Occipital lobe (tissue), 2 donors: ENCODE data around the gene CACNA1C. TPM values are rescaled to one million over a fixed set of nuclear protein-coding genes. Genes with fewer than 3 reads are reported as not detected.

Experiments used
- DNase-seq: peaks from one replicate; lab custom pipeline; 2025; lab: John Stamatoyannopoulos, UW
- total RNA-seq: library from RNA; depleted of rRNA; stranded (reverse); fragments of >200 nt; gene quantifications from one replicate; pipeline ENCODE4 v1.2.3, GENCODE V29; 2014

Gene CACNA1C
- total RNA-seq, 1 donor from 2014 or later: 21.4 TPM

DNA sequence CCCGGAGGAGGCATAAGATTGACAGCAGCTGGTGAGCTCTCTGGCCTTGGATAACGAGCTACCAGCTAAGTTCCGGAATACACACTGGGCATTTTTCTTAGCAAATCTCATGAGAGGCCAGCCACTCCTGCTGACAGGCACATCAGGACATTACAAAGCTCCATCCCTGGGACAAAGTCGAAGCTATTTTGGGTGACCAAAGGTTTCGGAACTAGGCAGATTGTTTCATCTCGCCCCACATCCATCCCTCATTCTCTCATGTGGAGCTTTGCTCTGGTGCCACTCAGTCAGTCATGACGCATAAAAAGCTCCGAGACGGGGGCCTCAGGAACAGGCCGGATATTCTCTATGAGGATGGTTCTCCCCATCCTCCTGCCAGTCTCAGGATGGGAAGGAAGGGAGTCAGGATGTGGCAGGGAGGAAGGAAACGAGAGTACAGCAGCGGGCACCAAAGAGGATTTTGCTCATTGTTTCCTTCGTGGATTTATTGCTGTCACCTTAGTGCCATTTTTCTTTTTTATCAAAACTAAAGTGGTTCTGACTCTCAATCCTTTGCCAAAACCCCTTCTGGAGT is 488.9 kb downstream of the CACNA1C start:
- DNase-seq: no peak

DNA sequence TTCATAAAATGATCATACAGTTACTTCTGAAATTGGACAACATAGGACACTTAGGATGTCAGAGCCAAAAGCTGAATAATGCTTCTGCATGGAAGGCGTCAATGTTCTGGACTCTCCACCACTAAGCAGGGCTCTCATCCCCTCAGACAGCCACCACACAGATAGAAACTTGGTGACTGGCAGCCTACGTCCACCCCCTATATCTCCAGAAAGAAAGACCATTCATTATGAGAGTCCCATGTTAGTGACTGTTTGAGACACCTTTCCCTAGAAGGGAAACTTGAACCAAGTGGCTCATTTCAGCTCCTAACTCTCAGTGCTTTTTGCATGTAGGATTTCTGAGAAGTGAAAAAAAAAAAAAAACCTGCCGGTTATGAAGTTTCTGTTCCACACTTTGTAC is 491.0 kb downstream of the CACNA1C start:
- DNase-seq: no peak

DNA sequence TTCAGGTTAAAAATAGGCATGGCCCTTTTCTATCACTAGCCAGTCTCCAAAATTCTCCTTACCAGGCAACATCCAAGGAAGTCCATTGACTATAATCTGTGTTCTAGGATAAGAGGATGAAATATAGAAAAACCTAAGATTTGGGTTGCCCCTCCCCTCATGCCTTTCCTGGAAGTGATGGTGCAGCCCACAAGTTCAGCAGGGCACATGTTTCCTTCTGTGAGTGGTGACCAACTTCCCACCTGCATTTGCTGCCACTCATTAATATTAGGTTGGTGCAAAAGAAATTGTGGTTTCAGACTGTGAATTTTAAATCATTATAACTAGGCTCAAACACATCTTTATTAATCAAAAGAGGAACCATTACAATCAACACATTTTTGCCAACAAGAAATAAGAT is 491.4 kb downstream of the CACNA1C start:
- no peak for DNase-seq

DNA sequence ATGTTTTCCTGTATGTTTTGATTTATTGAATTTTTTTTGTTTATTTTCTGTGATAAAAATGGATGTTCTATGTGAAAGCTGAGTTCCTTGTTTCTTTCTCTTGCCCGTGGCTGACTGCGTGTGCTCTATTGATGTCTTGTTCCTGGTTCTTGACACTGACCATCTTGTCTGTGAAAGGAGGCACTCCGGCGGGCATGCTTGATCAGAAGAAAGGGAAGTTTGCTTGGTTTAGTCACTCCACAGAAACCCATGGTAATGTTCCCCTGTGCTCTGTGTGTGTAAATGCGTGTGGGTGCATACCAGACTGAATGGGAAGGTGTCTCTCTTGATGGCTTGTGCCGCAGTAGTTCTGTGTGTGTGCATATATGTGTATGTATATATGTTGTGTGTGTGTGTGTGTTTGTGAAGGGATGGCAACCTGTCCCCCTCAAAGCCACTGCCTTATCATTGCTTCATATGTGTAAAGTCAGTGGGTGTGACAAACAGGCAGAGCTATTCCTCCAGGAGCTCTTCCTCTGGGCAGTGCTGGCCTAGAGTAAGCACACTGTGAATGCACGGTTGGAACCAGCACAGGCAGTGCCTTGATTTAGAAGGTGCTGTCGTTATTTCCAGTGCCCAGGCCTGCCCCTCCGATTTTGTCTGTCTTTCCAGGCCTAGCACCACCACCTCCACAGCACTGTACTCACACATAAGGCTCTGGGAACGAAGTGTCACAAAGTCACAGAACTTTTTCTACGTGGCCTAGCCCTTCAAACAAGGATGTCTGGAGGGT is 494.7 kb downstream of the CACNA1C start:
- DNase-seq: no peak

DNA sequence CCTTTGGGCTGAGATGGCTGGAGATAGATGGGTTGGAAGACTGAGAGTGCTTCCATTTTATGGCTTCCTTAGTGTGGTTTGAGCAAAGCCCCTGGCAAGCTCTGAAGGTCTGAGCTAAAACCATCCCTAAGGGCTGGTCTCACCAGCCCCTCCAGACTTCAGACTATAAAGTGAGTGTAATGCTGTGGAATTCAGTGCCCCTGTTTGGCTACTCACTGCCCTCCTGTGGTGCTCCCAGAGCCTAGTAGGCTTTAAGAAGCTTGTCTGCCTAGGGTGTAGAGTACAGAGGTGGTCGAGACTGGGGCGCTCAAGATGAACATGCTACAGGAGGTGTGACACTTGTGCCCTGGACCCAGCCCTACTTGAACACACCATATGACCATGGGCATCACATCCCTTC is 495.3 kb downstream of the CACNA1C start:
- no peak for DNase-seq

DNA sequence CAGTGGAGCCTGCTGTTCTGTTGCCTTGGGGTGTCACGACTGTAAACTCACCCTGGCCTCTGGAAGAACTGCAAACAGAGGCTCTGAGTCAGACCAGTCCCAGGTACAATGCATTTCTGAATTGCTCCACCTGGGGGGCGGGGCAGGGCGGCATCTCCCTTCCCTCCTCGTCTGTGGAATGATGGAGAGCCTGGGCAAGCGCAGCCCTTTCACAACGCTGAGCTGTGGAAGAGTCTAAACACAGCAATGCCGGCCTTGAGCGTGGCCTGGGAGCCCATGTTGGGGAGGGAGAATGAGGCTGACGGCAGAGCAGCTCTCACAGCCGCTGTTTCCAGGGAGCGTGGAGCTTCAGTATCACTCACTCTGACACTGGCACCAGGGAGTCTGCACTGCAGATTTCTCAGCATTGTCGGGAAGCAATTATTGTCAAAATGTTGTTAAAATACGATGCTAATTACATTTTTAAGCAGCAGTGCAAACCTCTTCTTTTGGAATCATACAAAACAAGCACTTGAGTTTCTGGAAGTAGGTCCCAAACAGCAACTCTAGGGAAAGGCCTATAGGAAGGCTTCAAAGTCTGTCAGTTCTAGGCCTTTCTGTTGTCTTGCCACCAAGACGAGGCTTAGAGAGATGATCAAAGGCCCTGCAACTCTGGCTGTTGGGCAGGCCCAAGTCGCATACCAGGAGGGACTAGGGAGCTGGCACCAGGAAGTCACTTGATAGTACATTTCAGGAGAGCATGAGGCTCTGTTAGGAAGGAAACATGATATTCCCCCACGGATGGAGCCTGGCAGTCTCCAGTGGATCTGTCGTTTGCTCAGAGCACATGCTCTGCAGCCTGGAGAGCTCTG is 498.0 kb downstream of the CACNA1C start:
- DNase-seq: no peak

DNA sequence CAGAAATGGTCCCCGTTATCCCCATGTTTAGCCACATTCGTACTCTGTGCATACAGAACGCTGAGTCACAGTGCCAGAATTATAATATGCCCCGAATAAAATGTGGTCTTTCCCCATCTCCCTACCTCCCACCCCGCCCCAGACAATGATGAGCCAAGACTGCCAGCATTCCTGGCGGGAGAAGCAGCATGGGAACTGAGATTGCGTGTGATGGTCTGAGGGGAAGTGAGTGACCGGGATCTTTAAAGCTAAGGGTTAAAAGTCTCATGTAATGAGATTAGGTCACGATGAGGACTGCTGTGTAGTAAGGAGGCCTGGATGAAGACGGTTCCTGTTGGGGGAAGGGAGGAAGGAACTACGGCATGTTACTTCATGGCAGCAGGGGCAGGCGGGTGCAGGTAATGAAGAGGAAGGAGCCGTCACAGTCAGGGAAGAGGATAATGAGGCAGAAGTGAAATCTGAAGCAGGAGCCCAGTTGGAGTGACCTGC is 498.7 kb downstream of the CACNA1C start:
- no peak for DNase-seq

DNA sequence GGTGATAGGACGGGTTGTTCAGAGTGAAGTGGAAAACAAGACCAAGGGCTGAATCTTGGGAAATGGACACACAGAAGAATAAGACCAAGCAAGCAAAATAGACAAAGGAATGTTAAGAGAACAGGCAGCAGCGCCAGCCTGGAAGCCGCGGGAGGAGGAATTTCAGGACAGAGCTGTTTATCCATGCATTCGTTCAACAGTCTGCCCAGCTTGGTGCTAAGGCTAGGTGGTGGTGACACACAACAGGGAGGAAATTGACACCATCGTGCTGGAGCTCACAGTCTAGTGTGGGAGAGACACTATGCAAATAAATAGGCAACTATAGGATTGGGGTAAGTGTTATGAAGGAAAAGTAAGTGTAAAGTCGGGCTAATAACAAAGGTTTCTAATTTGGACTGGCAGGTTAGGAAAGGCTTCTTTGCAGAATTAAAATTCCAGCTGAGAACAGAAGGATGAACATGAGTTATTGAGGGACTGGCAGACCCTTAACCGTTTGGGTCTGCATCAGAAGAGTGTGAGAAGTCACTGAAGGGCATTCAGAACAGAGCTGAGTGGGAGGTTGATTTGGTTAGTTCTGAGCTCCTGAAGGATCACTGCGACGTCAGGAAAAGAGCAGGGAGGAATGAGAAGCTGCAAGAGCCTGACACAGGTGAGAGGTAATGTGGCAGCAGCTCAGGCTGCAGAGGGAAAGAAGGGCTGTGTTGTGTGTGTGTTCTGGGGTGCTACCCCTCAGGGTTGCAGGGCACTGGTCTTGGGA is 499.4 kb downstream of the CACNA1C start:
- no peak for DNase-seq

DNA sequence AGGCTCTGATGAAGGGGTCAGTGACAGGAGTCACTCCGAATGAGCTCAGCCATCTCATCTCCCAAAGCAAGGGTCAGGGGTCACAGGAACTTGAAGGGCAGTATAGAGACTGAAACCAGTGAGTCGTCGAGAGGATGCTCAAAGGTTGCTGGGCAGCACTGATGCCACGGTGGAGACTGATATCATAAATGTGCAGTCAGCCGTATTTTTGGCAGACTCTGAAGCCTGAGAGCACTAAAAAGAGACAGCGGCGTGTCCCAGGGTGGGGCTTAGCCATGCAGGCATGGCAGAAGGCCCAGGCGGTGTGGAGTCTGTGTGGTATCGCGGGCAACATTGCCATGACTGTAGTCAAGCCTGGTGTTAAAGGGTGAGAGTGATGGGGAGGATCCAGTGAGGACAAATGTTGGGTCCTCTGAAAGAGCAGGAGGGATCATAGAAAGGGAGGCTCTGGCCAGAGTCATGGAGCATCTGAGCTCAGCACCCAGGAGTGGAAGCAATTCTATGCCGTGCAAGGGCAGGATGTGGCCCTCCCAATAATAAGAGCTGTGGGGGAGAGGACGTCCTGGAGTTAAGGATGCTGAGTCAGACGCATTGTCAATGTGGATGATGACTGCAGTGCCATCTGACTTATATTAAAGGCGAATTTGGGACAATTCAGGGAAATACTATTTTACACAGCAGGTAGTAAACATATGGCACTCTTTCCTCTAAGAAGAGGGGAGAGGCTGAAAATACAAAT is 500.8 kb downstream of the CACNA1C start:
- no peak for DNase-seq

DNA sequence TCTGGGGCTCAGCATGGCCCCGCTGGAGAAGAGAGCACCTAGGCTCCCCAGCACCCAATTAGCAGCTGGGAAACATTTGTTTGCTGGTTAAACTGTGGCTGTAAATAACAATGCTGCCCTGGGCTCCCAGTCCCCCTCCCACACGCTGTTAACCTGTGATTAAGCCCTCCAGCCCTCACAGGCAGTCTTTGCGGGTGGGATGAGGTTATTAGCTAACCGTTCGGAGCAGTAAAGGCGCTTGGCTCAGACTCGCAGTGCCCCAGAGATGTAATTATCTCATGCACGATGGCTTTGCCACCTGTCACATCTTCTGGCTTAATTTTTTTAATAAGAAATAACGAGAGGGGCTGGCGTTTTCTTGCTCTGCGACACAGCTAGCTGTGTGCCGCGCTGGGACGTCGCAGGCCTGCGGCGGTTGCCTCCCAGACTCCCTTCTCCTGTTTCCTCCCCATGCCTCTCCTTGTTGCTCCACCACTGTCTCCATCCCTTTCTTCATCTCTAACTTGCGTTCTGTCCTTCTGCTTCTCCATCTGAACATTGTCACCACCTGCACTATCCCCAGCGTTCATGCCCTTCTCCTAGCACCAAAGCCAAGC is 502.8 kb downstream of the CACNA1C start:
- no peak for DNase-seq

DNA sequence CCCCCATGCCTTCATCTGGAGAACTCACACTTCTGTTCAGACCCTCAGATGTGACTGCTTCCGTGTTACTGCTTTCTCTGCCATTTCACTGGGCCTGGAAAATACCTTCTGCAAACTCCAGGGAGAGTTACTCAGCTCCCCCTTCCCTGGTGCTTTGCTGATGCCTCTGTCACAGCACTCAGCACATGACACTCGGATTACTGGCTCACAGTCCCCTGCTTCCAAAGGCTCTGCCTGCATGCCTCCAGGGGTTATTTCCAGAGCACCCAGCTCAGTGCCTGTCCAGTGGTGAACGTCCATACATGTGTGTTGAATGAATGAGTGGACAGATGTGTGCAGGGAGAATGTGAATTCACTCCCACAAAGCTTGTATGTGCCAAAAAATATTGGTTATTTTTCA is 504.8 kb downstream of the CACNA1C start:
- DNase-seq: no peak

DNA sequence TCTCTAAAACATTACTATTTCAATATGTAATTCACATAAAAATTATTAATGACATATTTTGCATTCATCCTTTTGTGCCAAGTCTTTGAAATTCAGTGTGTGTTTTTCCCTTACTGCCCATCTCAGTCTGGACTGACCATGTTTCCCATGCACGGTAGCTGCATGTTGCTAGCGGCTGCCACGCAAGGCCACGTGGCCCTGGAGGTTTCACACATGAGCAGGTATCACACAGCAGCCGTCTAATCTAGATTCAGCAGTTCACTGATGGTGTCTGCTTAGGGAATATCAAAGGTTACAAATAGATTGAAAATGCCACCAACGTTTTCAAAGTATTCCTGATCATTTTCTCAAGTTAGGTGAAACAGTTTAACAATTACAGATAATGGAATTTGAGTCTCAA is 507.1 kb downstream of the CACNA1C start:
- DNase-seq: no peak

DNA sequence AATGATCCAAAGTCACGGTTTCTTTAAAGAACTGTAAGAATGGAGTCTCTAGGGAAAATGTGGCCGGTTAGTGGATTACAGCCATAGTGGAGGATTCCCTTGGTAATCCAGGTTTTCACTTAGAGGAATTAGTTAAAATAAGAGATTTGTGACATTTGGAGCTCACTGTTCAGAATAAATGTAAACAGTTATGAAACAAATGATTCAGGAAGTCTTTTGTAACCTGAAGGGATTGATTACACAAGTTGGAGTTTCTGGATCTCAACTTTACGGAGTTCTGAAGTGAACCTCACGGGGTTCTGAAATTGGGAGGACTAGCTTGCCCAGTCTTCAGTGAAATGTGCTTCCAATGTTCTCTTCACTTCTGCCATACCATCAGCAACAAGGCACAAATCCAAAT is 507.6 kb downstream of the CACNA1C start:
- DNase-seq: no peak

DNA sequence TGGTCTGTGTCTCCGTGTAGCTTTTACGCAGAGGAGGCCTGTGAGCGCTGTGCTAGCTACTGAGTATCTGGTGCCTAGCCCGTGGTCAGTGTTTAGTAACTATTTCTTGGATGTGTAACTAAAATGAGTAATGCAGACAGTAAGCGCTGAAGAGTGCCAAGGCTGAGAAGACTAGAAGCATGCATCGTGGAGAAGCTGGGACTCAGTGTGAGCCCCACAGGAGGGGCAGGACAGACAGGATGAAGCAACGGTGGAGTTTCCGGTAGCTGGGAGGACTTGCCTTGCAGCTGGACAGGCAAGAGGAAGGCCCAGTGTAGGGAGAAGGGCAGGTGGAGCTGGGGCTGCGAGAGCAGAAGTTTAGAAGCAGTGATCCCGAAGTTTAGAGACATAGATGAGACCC is 508.6 kb downstream of the CACNA1C start:
- no peak for DNase-seq

DNA sequence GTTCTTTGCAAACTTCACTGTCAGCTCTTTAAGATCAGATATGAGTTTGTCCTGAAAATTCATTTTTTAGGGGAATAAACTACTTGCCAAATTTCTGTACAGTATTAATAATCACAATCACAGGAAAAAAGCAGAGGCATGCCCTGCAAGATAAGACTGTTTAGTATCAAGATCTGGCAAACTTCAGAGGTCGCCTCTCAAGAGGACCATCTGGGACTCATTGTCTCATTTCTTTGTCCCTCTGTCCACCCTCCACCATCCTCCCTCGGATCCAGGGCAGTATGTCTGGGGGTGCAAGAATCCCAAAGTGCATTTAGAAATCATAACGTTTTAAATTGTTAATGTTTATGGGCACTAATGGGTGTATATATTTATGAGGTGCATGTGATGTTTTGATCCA is 509.6 kb downstream of the CACNA1C start:
- no peak for DNase-seq

DNA sequence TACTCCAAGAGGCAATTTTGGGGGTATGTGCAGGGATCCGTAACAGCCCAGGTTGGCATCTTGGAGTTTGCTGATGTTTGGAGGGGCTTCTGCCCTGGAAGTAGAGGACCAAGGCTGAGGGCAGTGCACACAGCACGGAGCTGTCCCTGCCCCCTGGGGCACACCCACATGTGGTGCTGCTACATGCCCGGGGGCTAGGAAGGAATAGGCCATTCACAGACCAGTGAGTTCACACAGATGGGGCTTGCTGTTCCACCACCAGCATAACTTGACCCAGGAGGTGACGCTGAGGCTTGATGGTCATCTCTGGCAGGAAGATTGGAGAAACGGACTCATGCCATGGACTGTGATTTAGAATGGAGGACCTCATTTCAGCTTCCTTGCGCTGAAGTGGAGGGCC is 510.9 kb downstream of the CACNA1C start:
- DNase-seq: no peak

DNA sequence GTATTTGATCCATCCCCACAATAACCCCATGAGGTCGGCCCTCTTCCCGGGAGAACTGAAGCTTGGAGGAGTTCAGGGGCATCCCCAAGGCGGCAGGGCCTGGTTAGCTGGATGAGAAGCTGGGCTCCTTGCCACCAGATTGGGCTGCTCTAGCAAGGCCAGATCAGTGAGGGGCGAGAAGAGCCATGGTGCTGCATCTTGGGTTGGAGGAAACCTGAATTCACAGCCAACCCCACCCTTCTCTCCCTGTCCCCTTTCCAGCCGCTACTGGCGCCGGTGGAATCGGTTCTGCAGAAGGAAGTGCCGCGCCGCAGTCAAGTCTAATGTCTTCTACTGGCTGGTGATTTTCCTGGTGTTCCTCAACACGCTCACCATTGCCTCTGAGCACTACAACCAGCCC is 513.4 kb downstream of the CACNA1C start:
- DNase-seq: no peak

DNA sequence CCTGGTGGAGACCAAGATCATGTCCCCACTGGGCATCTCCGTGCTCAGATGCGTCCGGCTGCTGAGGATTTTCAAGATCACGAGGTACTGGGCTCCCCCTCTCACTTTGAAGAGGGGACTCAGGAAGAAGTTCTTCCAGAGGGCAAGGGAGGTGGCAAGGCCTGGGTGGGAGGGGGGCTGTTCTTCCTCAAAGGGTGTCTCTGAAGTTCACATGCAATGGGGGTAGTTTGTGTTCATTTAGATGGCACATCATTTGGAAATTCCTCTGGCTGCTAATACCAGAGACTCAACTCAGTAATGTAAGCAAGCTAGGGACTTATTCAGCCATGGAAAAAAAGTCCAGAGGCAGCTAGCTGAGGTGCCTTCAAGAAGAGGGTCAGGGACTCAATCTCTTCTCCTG is 514.9 kb downstream of the CACNA1C start:
- DNase-seq: no peak

DNA sequence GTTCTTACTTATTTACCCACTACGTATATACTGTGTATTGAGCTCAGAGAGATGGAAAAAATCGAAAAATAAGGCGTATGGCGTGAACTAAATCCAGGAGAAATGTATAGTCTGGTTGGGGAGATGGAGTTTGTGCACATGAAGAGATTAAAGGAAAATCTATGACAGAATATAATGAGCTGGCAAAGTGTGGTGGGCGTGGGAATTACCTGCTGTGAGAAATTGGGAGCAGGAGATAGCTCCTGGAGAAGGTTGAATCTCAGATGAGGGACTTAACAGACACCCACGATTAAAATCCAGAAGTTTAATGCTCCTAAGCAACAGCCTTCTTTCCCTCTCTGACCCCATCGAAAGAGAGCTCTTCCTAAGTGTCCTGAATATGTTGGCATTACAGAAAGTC is 517.8 kb downstream of the CACNA1C start:
- no peak for DNase-seq

DNA sequence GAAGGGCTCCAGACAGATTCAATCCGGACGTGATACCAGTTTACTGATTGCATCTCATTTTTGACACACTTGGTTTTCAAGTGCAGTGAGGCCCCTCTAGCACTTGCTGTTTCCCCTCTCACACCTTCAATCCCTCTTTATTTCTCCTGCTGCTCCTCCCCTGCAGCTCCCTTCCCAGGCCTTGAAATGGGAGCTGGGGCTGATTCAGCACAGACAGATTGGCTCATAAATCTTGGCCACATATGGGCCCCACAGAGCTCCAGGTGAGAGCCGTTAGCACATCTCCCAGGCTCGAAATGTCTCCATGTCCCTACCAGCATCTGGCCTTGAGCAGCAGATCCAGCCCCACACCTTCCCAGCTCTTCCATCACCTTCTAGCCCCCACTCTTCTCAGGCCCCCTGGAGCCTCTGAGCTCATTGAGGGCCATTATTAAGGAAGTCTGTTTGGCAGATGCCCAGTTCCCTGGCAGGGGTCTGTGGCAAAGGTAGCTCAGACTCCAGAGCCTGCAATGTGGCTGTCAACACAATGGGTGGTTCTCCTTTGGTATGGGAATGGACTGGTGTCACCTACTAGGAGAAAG is 521.7 kb downstream of the CACNA1C start:
- DNase-seq: no peak
